NOMO-1 (cell line): ENCODE measurements around the gene GJB5.
"Not testable (repeated sequence)": the region's sequence is repeated elsewhere in the genome, so short reads cannot be mapped to it uniquely, and the experiment has no call there.

ENCODE experiments used
- DNase-seq, 2 experiments: peaks; one replicate each; lab custom pipeline; 2025; ENCODE audit not compliant: unreplicated experiment in 2 of 2; lab: John Stamatoyannopoulos, UW

GJB5 gene

DNA sequence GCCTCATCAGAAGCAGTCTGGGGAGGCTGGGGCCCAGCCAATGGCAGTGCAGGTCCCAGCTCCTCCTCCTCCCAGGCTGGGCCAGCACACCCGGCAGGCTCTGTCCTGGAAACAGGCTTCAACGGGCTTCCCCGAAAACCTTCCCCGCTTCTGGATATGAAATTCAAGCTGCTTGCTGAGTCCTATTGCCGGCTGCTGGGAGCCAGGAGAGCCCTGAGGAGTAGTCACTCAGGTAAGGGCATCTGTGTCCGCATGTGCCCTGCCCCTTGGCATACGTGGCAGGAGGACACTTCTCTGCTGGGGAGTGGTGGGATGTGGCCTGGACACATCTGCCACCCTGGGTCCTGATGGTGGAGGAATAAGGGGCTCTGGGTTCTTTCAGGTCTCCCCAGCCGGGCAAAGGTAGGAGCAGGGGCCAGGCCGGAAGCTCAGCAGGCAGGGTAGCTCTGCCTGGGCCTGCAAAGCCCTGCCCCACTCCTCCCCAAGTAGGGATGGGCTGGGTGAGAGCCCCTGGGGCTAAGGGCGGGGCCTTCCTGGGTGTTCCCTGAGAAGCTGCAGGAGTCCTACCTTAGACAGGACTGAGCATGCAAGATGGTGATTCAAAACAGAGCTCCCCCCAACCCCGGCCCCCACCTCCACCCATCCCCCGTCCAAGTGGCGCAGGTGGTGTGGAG, at the start of gene GJB5:
Gene GJB5, plus strand, starts transcription at position 84 of the 674 bp plus-strand sequence. CDS start 2,284 bp downstream, outside the sequence.
- DNase-seq: no peak

DNA sequence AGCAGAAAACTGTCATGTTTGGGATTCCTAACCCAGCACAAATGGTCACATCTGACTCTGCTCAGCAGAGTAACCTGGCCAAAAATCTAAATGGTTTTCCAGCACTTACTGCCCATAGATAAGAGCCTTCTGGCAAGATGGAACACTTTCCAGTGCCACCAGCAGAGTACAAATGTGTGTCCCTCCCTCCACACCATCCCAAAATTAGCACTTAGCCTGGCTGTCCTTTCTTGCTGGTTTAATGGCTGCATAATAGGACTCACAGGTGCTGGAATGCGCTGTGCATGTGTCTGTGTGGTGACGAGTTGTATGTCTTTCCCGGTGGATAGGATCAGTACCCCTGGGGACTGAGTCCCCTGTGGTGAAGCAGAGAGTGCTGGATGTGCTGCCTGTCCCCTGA, 49.8 kb upstream of the GJB5 start:
- DNase-seq: no peak

GRCh38 chr1:34708106-34708505, 46.7 kb upstream of the GJB5 start:
- no peak for DNase-seq

DNA sequence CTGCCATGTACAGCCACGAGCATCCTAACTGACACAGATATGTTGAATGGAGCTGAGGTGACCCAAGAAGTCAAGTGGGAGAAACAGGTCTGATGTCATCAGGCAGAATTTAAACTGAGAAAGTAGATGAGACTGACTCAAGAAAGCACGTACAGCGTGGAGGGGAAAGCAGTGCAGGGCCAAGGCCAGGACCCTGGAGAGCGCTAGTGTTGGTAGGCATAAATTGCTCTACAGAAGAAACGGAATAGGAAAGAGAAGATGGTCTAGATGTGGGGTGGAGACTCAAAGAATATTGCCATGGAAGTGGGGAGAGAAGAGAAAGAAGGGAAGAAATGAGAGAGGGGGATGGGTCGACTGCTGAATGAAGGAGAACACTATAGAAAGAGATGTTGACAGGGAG, 45.3 kb upstream of the GJB5 start:
- DNase-seq: no peak

DNA sequence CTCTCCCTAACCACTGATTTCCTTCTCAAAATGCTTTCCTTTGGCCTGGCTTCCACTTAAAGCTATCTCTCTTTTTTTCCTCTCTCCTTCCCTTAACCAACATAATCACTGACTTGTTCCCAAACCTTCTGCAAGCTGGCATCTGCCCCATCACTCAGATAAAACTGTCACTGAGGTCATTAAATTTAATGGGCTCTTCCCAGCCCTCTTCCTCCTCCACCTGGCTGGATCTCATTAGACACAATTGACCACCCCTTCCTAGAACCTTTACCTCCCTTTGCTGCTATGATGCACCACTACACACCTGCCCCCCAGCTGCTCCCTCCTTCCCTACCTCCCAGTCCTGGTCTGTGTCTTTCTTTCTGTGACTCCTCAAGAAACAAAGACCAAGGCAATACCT, 44.0 kb upstream of the GJB5 start:
- DNase-seq: no peak

- DNase-seq: no peak
These were observed 43.4 kb upstream of the GJB5 start for GRCh38 chr1:34711485-34711884.

DNA sequence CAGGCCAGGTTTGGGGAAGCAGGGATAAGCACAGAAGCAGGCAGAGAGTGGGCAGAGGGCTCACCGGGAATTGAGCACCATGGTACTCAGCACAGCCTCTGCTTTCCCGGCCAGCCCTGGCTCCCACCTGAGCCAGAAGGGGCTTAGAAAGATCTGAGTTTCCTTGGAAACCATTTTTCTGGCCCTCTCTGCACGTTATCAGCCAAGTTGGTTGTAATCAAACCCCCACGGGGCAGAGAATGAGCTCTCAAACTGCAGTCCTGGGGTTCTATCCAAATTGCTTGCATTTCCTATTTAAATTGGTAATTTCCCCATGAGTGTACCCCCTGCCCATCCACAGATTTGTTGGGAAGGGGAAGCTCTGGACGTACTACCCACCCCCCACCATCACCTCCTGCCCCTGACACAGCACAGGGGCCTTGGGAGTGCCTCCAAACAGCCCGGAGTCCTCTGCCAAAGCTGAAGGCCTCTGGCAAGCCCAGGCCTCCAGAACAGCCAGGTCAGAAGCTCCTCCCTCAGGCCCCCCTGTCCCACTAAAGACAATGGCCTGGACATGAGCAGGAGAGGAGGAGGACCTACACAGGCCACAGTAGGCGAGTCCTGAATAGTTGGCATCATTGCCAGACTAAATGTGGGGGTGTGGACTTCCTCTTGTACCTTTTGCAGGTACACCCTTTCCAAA, 42.7 kb upstream of the GJB5 start:
- no peak for DNase-seq

DNA sequence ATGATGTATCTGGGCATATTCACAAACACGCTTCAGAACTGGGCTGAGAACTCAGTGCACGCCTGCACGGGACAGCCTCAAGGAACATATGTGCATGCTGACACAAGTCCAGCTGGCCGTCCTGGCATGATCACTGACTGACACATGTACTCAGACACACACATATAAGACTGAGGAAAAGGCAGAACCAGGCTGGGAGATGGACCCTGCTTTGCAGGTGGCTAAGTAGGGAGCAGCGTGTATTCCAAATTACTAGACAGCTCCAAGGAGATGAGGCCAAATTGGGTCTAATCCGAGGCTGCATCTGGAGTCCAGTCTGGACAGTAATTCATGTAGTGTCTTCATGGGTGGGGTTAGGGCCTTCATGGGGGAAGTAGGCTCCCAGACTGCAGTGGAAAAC, 41.4 kb upstream of the GJB5 start:
- no peak for DNase-seq

DNA sequence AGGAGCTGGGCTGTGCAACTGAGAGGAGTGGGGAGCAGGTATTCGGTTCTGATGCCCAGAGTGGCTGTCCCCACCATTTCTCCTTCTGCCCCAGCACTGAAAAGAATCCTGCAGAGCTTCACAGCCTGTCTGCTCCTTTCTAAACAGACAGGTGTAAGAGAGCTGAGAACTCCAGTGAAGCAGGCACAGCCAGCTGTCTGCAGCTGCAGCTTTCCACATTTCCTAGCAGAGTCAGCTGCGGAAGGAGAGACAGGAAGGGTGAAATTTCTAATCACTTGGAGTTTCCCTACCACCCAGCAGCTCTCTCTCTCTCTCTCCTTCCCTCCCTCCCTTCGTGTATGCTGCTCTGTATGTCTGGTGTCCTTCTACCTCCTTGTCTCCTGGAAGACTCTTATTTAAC, 40.5 kb upstream of the GJB5 start:
- no peak for DNase-seq

DNA sequence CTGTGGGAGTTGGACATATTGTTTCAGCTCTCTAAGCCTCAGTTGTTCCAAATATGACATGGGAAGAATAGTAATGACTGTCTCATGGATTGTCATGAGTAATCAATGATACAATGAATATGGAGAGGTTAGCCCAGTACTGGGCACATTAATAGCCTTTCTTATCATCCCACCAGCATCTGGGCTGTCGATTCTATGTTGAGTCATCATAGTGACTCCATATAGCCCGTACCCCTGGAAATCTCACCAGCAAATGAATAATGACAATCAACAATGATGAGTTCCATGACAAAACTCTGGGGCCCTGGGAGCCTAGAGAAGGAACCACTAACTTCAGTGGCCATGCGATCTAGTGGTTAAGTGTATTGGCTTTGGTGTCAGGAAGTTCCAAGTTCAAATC, 39.7 kb upstream of the GJB5 start:
- DNase-seq: no peak

DNA sequence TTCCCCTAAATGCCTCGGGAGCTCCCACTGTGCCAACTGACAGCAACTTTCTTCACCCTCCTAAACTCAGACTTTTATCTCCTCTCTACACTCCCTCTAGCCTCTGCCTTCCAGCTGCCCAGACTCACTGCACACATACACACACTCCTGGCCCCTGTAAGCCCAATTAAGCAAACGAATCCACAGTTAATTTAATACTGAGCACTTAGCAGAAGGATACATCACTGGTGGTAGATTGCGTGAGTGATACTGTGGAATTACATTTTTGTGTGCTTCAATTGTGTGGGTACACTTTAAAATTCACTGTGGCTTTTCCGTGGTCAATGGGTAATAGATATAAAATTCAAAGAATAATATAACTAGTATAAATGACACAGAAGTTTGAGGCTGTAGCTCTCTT, 33.6 kb upstream of the GJB5 start:
- no peak for DNase-seq

DNA sequence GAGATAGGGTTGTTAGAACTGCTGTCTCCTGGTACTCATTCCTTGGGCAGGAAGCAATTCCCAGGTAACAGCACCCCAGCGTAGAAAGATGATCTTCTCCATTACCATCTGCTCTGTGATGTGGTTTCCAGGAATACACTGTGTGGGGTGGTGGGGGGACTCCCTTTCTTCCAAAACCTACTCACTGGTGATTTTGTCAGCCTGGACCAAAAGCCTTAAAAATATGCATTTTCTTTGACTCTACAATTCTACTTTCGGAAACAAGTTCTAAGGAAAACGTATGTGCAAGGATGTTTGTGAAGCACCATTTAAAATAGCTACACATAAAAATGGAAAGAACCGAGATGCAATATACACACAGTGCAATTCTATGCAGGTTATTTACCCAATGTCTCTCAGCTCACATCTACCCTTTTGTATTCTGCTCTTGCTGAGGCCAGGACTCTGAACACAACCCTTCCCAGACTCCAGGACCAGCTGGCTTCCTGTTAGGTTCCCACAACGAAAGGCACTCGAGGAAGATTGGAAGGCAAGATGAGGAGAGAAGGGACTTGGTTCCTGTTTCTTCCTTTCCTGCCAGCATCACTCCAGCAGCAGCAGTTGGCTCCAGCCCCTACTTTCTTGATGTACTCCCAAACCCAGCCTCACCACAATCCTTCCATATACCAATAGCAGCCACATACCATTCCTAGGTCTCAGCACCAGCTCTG, 33.0 kb upstream of the GJB5 start:
- DNase-seq: no peak

DNA sequence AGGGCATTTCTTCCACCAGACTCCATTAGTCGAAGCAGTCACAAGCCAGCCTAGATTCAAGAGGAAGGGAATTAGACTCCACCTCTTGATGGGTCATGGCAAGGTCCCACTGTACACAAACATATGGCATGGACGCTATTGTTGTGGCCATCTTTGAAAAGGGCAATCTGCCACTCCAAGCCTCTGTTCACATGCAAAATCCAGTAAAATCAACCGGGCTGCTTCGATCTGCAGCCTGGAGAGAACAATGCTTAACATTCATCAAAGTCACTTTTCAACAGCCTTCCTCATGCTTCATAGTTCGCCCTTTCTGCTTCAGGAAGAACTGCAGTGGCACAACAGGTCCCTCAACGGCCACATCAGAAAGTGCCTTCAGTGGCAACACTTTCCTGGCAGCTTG, 28.0 kb upstream of the GJB5 start:
- no peak for DNase-seq

DNA sequence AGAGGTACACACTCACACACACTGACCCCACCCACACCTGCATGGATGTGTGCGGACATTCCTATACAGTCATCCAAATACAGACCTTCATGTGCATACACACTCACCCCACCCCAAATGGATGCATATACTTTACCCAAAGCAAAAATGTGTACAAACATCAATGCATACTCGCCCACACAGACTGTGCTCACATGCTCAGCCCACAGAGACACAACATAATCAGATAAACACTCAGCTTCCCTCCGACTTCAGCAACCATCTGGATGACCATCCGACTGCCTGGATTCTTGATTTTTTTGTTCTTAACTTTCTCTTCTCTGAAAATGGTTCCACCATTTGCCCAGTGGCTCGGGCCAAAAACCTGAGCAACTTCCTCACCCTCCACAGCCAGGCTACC, 24.4 kb upstream of the GJB5 start:
- DNase-seq: no peak

DNA sequence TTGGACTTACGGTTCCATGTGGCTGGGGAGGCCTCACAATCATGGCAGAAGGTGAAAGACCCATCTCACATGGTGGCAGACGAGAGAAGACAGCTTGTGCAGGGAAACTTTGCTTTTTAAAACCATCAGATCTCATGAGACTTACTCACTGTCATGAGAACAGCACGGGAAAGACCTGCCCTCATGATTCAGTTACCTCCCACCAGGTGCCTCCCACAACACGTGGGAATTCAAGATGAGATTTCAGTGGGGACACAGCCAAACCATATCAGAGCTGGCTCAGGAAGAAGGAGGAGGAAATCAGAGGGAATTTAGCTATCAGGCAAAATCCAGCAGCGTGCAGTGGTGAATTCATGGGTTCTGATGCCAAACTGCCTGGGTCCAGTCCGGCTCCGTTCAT, 22.0 kb upstream of the GJB5 start:
- DNase-seq: not testable (repeated sequence)

DNA sequence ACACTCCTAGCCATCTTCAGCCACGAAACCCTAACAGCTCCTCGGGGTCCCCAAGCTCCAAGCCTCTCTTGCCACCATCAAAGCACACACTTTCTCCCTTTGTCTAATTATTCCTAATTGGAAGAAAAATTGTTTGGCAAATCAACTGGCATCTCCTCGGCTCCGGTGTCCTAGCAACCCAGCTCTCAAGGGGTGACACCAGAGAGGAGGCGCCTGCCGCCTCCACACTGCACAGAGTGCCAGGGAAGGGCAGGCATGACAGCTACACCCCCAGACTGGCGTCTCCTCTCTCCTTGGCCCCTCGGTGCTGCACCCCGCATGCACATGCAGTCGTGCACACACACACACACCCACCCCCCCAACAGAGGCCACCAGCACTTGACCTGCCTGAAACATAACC, 18.2 kb upstream of the GJB5 start:
- no peak for DNase-seq

GRCh38 chr1:34737236-34737635, 17.6 kb upstream of the GJB5 start:
- DNase-seq: not testable (repeated sequence)

- DNase-seq: no peak
These were observed 15.2 kb upstream of the GJB5 start for GRCh38 chr1:34739613-34740012.

GRCh38 chr1:34740161-34740868, 14.5 kb upstream of the GJB5 start:
- DNase-seq: no peak

DNA sequence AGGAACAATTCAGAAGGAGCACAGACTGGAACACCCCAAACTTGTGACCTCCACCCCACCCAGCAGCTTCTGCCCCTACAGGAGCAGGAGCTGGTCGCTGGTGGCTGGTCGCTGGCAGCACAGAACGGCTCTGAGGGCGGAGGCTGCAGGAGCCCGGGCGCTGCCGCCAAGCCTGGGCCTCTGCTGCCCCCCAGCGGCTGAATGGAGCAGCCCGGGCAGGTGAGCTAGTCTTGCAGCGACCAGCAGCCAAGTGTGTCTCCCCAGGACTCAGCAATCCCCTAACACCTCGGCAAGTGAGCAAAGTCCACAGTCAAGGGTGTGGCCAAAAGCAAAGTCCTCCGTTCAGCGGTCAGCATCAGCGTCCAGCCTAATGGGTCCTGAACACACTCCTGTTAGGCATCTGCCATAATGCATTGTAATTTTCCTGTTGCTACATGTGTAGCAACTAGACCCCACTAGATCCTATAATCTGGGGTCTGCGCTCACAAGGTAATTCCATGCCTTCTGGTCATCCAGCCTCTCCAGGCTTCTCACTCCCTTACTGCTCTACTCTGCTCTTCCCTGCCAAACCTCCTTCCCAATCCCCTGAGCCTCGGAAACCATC, 12.1 kb upstream of the GJB5 start:
- peak; percentile 36 to 72 for DNase-seq

GRCh38 chr1:34743775-34744174, 11.1 kb upstream of the GJB5 start:
- DNase-seq: no peak
